Measurements from ENCODE around the gene PRAC1. TPM values are rescaled to one million over a fixed set of nuclear protein-coding genes. Genes with fewer than 3 reads are reported as not detected.
A peak's percentile ranks its signal among the peaks of the same experiment; 100 is the strongest.
"Not testable (repeated sequence)": the region's sequence is repeated elsewhere in the genome, so short reads cannot be mapped to it uniquely, and the experiment has no call there.

The PRAC1 gene
- total RNA-seq, 1 donor from 2014 or later = not detected

- no peak for DNase-seq (ENCODE audit: low read depth in 2 of 2)
These were observed 4.6 kb upstream of the PRAC1 start for GRCh38 chr17:48726916-48727286.

- no peak for DNase-seq (ENCODE audit: low read depth in 2 of 2)
These were observed 4.0 kb upstream of the PRAC1 start for GRCh38 chr17:48726114-48726915.

- DNase-seq (ENCODE audit: low read depth in 2 of 2) = no peak
These were observed 3.2 kb upstream of the PRAC1 start for GRCh38 chr17:48725288-48726064.

- no peak for DNase-seq (ENCODE audit: low read depth in 2 of 2)
These were observed 2.6 kb upstream of the PRAC1 start for GRCh38 chr17:48725004-48725287.

- DNase-seq (ENCODE audit: low read depth in 2 of 2) = peak; percentile 74 to 84
These were observed 2.1 kb upstream of the PRAC1 start for GRCh38 chr17:48724251-48725003.

- DNase-seq (ENCODE audit: low read depth in 2 of 2) = no peak
These were observed 1.3 kb upstream of the PRAC1 start for GRCh38 chr17:48723423-48724250.

GRCh38 chr17:48722915-48723422 lies 651 bp upstream of the PRAC1 start, which contains the start of gene PRAC2:
Gene PRAC2, plus strand, starts transcription at chr17:48723185. Its CDS starts 1,226 bp downstream, at chr17:48724411.
- no peak for DNase-seq (ENCODE audit: low read depth in 2 of 2)

GRCh38 chr17:48721009-48721402 lies 1.3 kb downstream of the PRAC1 start:
- no peak for DNase-seq (ENCODE audit: low read depth in 2 of 2)

- DNase-seq (ENCODE audit: low read depth in 2 of 2) = no peak
These were observed 1.9 kb downstream of the PRAC1 start for GRCh38 chr17:48720266-48721008.

GRCh38 chr17:48719642-48720265 lies 2.6 kb downstream of the PRAC1 start:
- DNase-seq (ENCODE audit: low read depth in 2 of 2) = no peak

GRCh38 chr17:48718761-48719641 lies 3.3 kb downstream of the PRAC1 start:
- peak in 1 of 2 donors; percentile 10 for DNase-seq (ENCODE audit: low read depth in 2 of 2)

GRCh38 chr17:48718227-48718760 lies 4.0 kb downstream of the PRAC1 start:
- DNase-seq (ENCODE audit: low read depth in 2 of 2) = no peak

- DNase-seq (ENCODE audit: low read depth in 2 of 2) = no peak
These were observed 4.7 kb downstream of the PRAC1 start for GRCh38 chr17:48717367-48718226.

GRCh38 chr17:48716549-48716948 lies 5.8 kb downstream of the PRAC1 start:
- not testable (repeated sequence) for DNase-seq (ENCODE audit: low read depth in 2 of 2)

GRCh38 chr17:48715496-48716399 lies 6.6 kb downstream of the PRAC1 start:
- no peak for DNase-seq (ENCODE audit: low read depth in 2 of 2)

- DNase-seq (ENCODE audit: low read depth in 2 of 2) = no peak
These were observed 11.2 kb downstream of the PRAC1 start for GRCh38 chr17:48711128-48711527.
